ENCODE measurements around the gene NGDN. TPM values are rescaled to one million over a fixed set of nuclear protein-coding genes. Genes with fewer than 3 reads are reported as not detected.

NGDN gene
- polyA plus RNA-seq, 1 of the 3 experiments (the other 2 are of a cell fraction), result 64.3 TPM

DNA sequence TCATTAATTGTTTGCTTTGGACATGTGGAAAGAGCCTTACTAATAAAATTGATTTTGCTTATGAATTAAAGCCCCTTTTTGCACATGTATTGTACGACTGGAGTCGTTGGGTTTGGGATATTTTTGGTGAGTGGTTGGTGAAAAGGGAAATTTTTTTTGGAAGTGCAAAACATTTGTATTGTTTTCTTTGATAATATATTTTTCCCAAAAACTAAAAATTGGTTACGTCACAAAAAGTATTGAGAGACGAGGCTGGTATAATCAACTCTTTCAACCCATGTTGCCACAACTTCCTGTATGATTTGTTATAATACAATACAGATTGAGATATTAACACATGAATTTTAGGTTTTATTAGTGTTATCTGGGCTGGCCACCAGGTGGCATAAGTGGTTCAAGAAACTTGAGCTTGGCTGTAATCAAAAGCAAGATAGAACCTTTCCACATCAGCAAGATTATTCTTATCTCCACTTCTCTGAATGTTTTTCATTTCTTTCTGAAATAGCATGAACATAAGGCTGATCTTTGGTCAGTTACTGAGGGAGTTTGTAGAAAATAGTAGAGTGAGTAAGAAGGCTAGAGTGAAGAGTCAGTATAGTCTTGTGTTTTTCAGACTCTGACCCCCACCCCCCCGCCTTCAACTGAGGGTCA, 8.7 kb downstream of the NGDN start:
- Histone ChIP-seq H2AFZ (ENCODE audit: low read depth) (no peak overlapping the region), H3K9me2 (no peaks in the 10 kb centered on the region), H3K79me2 (ENCODE audit: insufficient read depth) (peaks cover 6% of the 10 kb centered on the region; the same call in 1 of the 2 replicates), H3K9me3 (no peaks in the 10 kb centered on the region), H3K4me3 (ENCODE audit: low read depth in 2 of 2, low read length in 1 of 2) (no peak overlapping the region), H3F3A (replicated peaks; ENCODE audit: insufficient read depth) (peaks cover 28% of the 10 kb centered on the region), H3K27me3 (ENCODE audit: insufficient read depth) (no peaks in the 10 kb centered on the region), H3K4me1 (ENCODE audit: control insufficient read depth in 1 of 2, insufficient read depth in 2 of 2, low read depth in 1 of 2, low read length in 1 of 2) (no peaks in the 10 kb centered on the region), H3K4me2 (no peak overlapping the region), H4K20me1 (ENCODE audit: insufficient read depth) (0 out of 2 replicates have a peak, but pooled peaks cover 4% of the 10 kb centered on the region), H3K9ac (no peak overlapping the region), H3K27ac (ENCODE audit: low read depth in 2 of 2, low read length in 1 of 2) (no peak overlapping the region), H3K36me3 (replicated peaks in 1 of 2; ENCODE audit: control insufficient read depth in 1 of 2, insufficient read depth in 2 of 2, low read length in 1 of 2) (peaks cover 73 to 75% of the 10 kb centered on the region in 2 experiments)
- WGBS (ENCODE audit: low lambda C conversion rate), result 36% methylated on average over 5 of the region's 5 CpGs
- DNase-seq, result peak; percentile 39
- TF ChIP-seq NFIC (IDR thresholded peaks at IDR 0.05; ENCODE audit: borderline replicate concordance), result no peak
- no peak for TF ChIP-seq YY1 (IDR thresholded peaks at IDR 0.05; ENCODE audit: low read depth)
- no peak for TF ChIP-seq ELF1 (IDR thresholded peaks at IDR 0.05)
- no peak for TF ChIP-seq TCF12 (IDR thresholded peaks at IDR 0.05)
- no peak for TF ChIP-seq FOXM1 (IDR thresholded peaks at IDR 0.05; ENCODE audit: low read depth)
- no peak for TF ChIP-seq JUND (IDR thresholded peaks at IDR 0.05)
- TF ChIP-seq TAF1 (IDR thresholded peaks at IDR 0.05; ENCODE audit: borderline replicate concordance, low read depth, low read length), result no peak
- TF ChIP-seq RXRA (IDR thresholded peaks at IDR 0.05; ENCODE audit: borderline replicate concordance, low read depth), result no peak
- TF ChIP-seq RAD21 (IDR thresholded peaks at IDR 0.05; ENCODE audit: low read length), result peak; percentile 87
- peak; percentile 85 for TF ChIP-seq CTCF (IDR thresholded peaks at IDR 0.05)
- TF ChIP-seq SIN3A (IDR thresholded peaks at IDR 0.05; ENCODE audit: borderline replicate concordance, low read depth, low read length), result no peak
- no peak for TF ChIP-seq MXI1 (IDR thresholded peaks at IDR 0.05; ENCODE audit: low read depth, low read length)
- TF ChIP-seq RFX5 (IDR thresholded peaks at IDR 0.05; ENCODE audit: low read length), result peak; percentile 59; the same call in 1 of the 2 replicates
- TF ChIP-seq EP300 (IDR thresholded peaks at IDR 0.05; ENCODE audit: borderline replicate concordance in 1 of 2, low read depth in 1 of 2, low read length in 1 of 2), result no peak
- peak; percentile 75 for TF ChIP-seq SMC3 (IDR thresholded peaks at IDR 0.05; ENCODE audit: low read depth, low read length)
- ChIA-PET CTCF (interaction anchor here (0.6 to 26.4 kb wide), 25 partner anchors 9 to 668 kb away, joined by 3 to 785 read pairs (median 5); partner anchors contain the start of genes AP1G2, NGDN, PSME2 and SLC22A17), POLR2A (interaction anchor here (0.5 to 1.3 kb wide), 5 partner anchors 60 to 83 kb away, joined by 3 to 10 read pairs (median 3); no protein-coding TSS in a partner anchor)

GRCh38 chr14:23481362-23481970, 12.0 kb downstream of the NGDN start:
- no peak overlapping the region; a peak in 1 of 4 replicates for H3K4me3 ChIP-seq (ENCODE audit: low read depth in 2 of 2, low read length in 1 of 2)
- 91% methylated on average over 3 of the region's 3 CpGs for WGBS (ENCODE audit: low lambda C conversion rate)
- ChIA-PET CTCF (interaction anchor here (0.6 to 26.4 kb wide), 17 partner anchors 14 to 152 kb away, joined by 3 to 785 read pairs (median 6); partner anchors contain the start of genes AP1G2, THTPA and ZFHX2), POLR2A (interaction anchor here (1.4 to 1.6 kb wide), 2 partner anchors 74 to 79 kb away, joined by 3 to 4 read pairs; no protein-coding TSS in a partner anchor)
- no peak overlapping the region for H3K4me2 ChIP-seq
- no peaks in the 10 kb centered on the region for H3K4me1 ChIP-seq (ENCODE audit: control insufficient read depth in 1 of 2, insufficient read depth in 2 of 2, low read depth in 1 of 2, low read length in 1 of 2)
- no peak overlapping the region for H3K27ac ChIP-seq (ENCODE audit: low read depth in 2 of 2, low read length in 1 of 2)
- peaks cover 43 to 59% of the 10 kb centered on the region in 2 experiments for H3K36me3 ChIP-seq (replicated peaks in 1 of 2; ENCODE audit: control insufficient read depth in 1 of 2, insufficient read depth in 2 of 2, low read length in 1 of 2)
- no peaks in the 10 kb centered on the region for H3K9me2 ChIP-seq
- H3K9ac ChIP-seq, result no peak overlapping the region
- no peaks in the 10 kb centered on the region for H3K9me3 ChIP-seq
- H3F3A ChIP-seq (replicated peaks; ENCODE audit: insufficient read depth), result peaks cover 17% of the 10 kb centered on the region
- DNase-seq, result no peak
- no peaks in the 10 kb centered on the region for H3K27me3 ChIP-seq (ENCODE audit: insufficient read depth)
- H4K20me1 ChIP-seq (ENCODE audit: insufficient read depth), result 0 out of 2 replicates have a peak, but pooled peaks cover 4% of the 10 kb centered on the region
- H2AFZ ChIP-seq (ENCODE audit: low read depth), result no peak overlapping the region
- H3K79me2 ChIP-seq (ENCODE audit: insufficient read depth), result peaks cover 6% of the 10 kb centered on the region; the same call in 1 of the 2 replicates
- peak; percentile 93 for TF ChIP-seq REST (IDR thresholded peaks at IDR 0.05; ENCODE audit: low read depth, low read length)
- TF ChIP-seq MXI1 (IDR thresholded peaks at IDR 0.05; ENCODE audit: low read depth, low read length), result no peak

All from SK-N-SH (cell line).